D341Med (cell line): ENCODE measurements around the gene LLGL2.

Experiments used
- DNase-seq: peaks from one replicate; pipeline ENCODE4 v3.0.0; 2012; ENCODE audit warnings: low spot score

Gene LLGL2

GRCh38 chr17:75523647-75524046, 1.9 kb upstream of the LLGL2 start:
- DNase-seq, result no peak

GRCh38 chr17:75524269-75524969, 1.1 kb upstream of the LLGL2 start:
- no peak for DNase-seq

- DNase-seq, result no peak
Observed at GRCh38 chr17:75525806-75526554, 483 bp downstream of the LLGL2 start.

GRCh38 chr17:75526555-75527270, 1.2 kb downstream of the LLGL2 start:
- no peak for DNase-seq

- no peak for DNase-seq
Observed at GRCh38 chr17:75530837-75531720, 5.6 kb downstream of the LLGL2 start.

- DNase-seq, result no peak
Observed at GRCh38 chr17:75531721-75532072, 6.2 kb downstream of the LLGL2 start.

GRCh38 chr17:75535119-75535537, 9.6 kb downstream of the LLGL2 start:
- no peak for DNase-seq

- DNase-seq, result no peak
Observed at GRCh38 chr17:75535871-75536270, 10.4 kb downstream of the LLGL2 start.

GRCh38 chr17:75536366-75536765, 10.9 kb downstream of the LLGL2 start:
- no peak for DNase-seq

- no peak for DNase-seq
Observed at GRCh38 chr17:75539967-75540729, 14.7 kb downstream of the LLGL2 start.

GRCh38 chr17:75540923-75541503, 15.5 kb downstream of the LLGL2 start:
- DNase-seq, result no peak

- DNase-seq, result no peak
Observed at GRCh38 chr17:75542229-75542628, 16.7 kb downstream of the LLGL2 start.

GRCh38 chr17:75542728-75543336, 17.3 kb downstream of the LLGL2 start:
- DNase-seq, result no peak

- no peak for DNase-seq
Observed at GRCh38 chr17:75544250-75544649, 18.8 kb downstream of the LLGL2 start.

- DNase-seq, result no peak
Observed at GRCh38 chr17:75546181-75546580, 20.7 kb downstream of the LLGL2 start.

GRCh38 chr17:75547091-75547490, 21.6 kb downstream of the LLGL2 start:
- no peak for DNase-seq

- DNase-seq, result no peak
Observed at GRCh38 chr17:75548813-75549212, 23.3 kb downstream of the LLGL2 start.

- no peak for DNase-seq
Observed at GRCh38 chr17:75549246-75550138, 24.0 kb downstream of the LLGL2 start.

- no peak for DNase-seq
Observed at GRCh38 chr17:75550139-75550465, 24.6 kb downstream of the LLGL2 start.

- no peak for DNase-seq
Observed at GRCh38 chr17:75551266-75551665, 25.8 kb downstream of the LLGL2 start.
